CD4-positive, alpha-beta T cell (primary cell): ENCODE data around the gene GPC5. TPM values are rescaled to one million over a fixed set of nuclear protein-coding genes. Genes with fewer than 3 reads are reported as not detected.

Source experiments
- ATAC-seq: fragments of 200-7000 bp; cut with Tn5 transposase; one replicate; pipeline ENCODE4 v1.10.0; 2022; ENCODE audit warnings: mild to moderate bottlenecking; ENCODE audit not compliant: poor library complexity
- CTCF ChIA-PET: fragments of 350-600 bp; sonication (Branson Sonifier 250); formaldehyde crosslinking; loops from one replicate; lab custom pipeline; 2021; ENCODE audit warnings: antibody characterized with exemption, inconsistent platforms; lab: Charles Lee
- POLR2A ChIA-PET: fragments of 350-600 bp; sonication (Branson Sonifier 250); formaldehyde crosslinking; loops from one replicate; lab custom pipeline; 2021; ENCODE audit warnings: antibody characterized with exemption, inconsistent platforms; lab: Charles Lee
- DNase-seq, 14 experiments: peaks; one replicate each; pipeline ENCODE4 v3.0.0-alpha.2; 2013 to 2020; ENCODE audit warnings: mixed read lengths in 2 of 14
- H3K27ac ChIP-seq, 2 donors: one replicate each; pipeline versions ENCODE4 v1.5.1 to v1.7.0; 2013; ENCODE audit warnings: low read length in 2 of 2, low read depth in 1 of 2, mild to moderate bottlenecking in 1 of 2
- H3K27me3 ChIP-seq, 2 experiments: 1 replicate in 1 of 2; 2 replicates in 1 of 2; pipeline versions ENCODE4 v1.6.1 to v1.7.0; 2013; ENCODE audit warnings: low read length in 2 of 2, control low read depth in 1 of 2, mild to moderate bottlenecking in 1 of 2, moderate library complexity in 1 of 2; ENCODE audit not compliant: insufficient read depth in 2 of 2, control insufficient read depth in 1 of 2
- H3K36me3 ChIP-seq: one replicate; pipeline ENCODE4 v1.6.1; 2013; ENCODE audit warnings: low read length, control low read depth; ENCODE audit not compliant: insufficient read depth
- H3K4me1 ChIP-seq: one replicate; pipeline ENCODE4 v1.6.1; 2013; ENCODE audit warnings: low read length, control low read depth; ENCODE audit not compliant: insufficient read depth
- H3K4me3 ChIP-seq: one replicate; pipeline ENCODE4 v1.5.1; 2013; ENCODE audit warnings: mild to moderate bottlenecking, low read length, moderate library complexity
- H3K9me3 ChIP-seq, 2 experiments: 1 replicate in 1 of 2; 2 replicates in 1 of 2; pipeline versions ENCODE4 v1.6.1 to v1.7.0; 2013; ENCODE audit warnings: low read length in 2 of 2, mild to moderate bottlenecking in 2 of 2, control low read depth in 1 of 2, moderate library complexity in 1 of 2; ENCODE audit not compliant: control insufficient read depth in 1 of 2, insufficient read depth in 1 of 2
- H3K27ac Mint-ChIP-seq: one replicate; pipeline ENCODE4 v1.8.0; 2020; ENCODE audit warnings: mixed read lengths
- H3K27me3 Mint-ChIP-seq: one replicate; pipeline ENCODE4 v1.8.0; 2021; ENCODE audit warnings: mixed read lengths
- H3K36me3 Mint-ChIP-seq: one replicate; pipeline ENCODE4 v1.8.0; 2021; ENCODE audit warnings: low read depth, mixed read lengths
- H3K4me1 Mint-ChIP-seq: one replicate; pipeline ENCODE4 v1.8.0; 2021; ENCODE audit warnings: low read depth, mixed read lengths
- H3K4me3 Mint-ChIP-seq: one replicate; pipeline ENCODE4 v1.8.0; 2020; ENCODE audit warnings: mild to moderate bottlenecking, mixed read lengths
- H3K9me3 Mint-ChIP-seq: one replicate; pipeline ENCODE4 v1.8.0; 2020; ENCODE audit warnings: mixed read lengths
- intact Hi-C, 2 experiments: fragments of 100-400 bp; cut with DNase I in 1 of 2; cut with micrococcal nuclease in 1 of 2; formaldehyde crosslinking; loops; one replicate each; pipeline versions ENCODE4 v1.15.1 to v1.9.0; 2023 to 2025; cut with DNase I, micrococcal nuclease
- total RNA-seq, 174 experiments: library from RNA in 2 of 174; stranded (reverse) in 2 of 174; gene quantifications; one replicate each; pipeline ENCODE4 v1.2.3 and lab custom pipeline; 2021 to 2026
- TF ChIP-seq, protein P1 (sequence below): fragments of 200-600 bp; IDR thresholded peaks from one replicate; pipeline ENCODE4 v1.8.0; 2022; ENCODE audit warnings: antibody characterized with exemption, mild to moderate bottlenecking

The GPC5 gene
- total RNA-seq, 2 experiments from 2014 or later, result not detected

DNA sequence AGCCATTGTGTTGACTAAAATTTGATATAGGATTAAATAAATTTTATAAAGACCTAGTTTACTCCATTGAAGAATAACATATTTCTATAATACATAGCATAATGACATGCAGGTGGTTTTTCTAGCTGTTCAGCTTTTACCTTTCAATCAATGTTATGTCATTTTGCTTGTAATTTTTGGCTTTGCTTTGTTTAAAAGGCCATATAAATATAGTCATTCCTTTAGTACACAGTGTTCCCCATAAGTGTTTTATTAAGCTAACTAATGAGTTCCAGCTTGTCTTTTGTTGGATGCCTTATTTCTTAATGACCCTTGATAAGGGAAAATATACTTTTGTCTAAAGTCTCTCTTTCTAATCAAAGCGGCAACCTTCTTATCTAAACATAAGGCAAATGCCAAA is 921.9 kb downstream of the GPC5 start:
- H3K36me3 ChIP-seq, result no peaks in the 10 kb centered on the region
- TF ChIP-seq, protein P1, sequence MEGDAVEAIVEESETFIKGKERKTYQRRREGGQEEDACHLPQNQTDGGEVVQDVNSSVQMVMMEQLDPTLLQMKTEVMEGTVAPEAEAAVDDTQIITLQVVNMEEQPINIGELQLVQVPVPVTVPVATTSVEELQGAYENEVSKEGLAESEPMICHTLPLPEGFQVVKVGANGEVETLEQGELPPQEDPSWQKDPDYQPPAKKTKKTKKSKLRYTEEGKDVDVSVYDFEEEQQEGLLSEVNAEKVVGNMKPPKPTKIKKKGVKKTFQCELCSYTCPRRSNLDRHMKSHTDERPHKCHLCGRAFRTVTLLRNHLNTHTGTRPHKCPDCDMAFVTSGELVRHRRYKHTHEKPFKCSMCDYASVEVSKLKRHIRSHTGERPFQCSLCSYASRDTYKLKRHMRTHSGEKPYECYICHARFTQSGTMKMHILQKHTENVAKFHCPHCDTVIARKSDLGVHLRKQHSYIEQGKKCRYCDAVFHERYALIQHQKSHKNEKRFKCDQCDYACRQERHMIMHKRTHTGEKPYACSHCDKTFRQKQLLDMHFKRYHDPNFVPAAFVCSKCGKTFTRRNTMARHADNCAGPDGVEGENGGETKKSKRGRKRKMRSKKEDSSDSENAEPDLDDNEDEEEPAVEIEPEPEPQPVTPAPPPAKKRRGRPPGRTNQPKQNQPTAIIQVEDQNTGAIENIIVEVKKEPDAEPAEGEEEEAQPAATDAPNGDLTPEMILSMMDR, result no peak
- H3K4me1 ChIP-seq, result no peaks in the 10 kb centered on the region
- DNase-seq, result no peak
- no peak overlapping the region for H3K27ac ChIP-seq
- POLR2A ChIA-PET, result no interaction called here
- H3K9me3 ChIP-seq, result peaks cover 0 to 3% of the 10 kb centered on the region in 2 experiments
- H3K27me3 ChIP-seq, result no peaks in the 10 kb centered on the region
- no peak for ATAC-seq
- intact Hi-C loops, result no loop called here
- no peaks in the 10 kb centered on the region for H3K9me3 Mint-ChIP-seq
- no peak overlapping the region for H3K27ac Mint-ChIP-seq
- H3K4me1 Mint-ChIP-seq, result no peaks in the 10 kb centered on the region
- H3K27me3 Mint-ChIP-seq, result no peaks in the 10 kb centered on the region
- H3K36me3 Mint-ChIP-seq, result no peaks in the 10 kb centered on the region
- no peak overlapping the region for H3K4me3 ChIP-seq
- CTCF ChIA-PET, result no interaction called here
- H3K4me3 Mint-ChIP-seq, result no peak overlapping the region

DNA sequence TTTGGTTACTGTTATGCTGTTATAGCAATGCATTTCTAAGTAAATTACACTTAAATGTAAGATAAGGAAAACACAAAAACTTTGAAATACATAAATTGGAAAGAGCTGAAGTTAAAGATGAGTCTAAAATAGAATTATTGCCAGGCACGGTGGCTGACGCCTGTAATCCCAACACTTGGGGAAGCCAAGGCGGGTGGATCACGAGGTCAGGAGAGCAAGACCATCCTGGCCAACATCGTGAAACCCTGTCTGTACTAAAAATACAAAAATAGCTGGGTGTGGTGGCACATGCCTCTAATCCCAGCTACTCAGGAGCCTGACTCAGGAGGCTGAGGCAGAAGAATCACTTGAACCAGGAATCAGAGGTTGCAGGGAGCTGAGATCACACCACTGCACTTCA is 922.8 kb downstream of the GPC5 start:
- no peaks in the 10 kb centered on the region for H3K36me3 Mint-ChIP-seq
- Histone ChIP-seq H3K4me3 (no peak overlapping the region), H3K27ac (no peak overlapping the region), H3K27me3 (no peaks in the 10 kb centered on the region), H3K9me3 (peaks cover 0 to 3% of the 10 kb centered on the region in 2 experiments), H3K36me3 (no peaks in the 10 kb centered on the region), H3K4me1 (no peaks in the 10 kb centered on the region)
- no peak overlapping the region for H3K4me3 Mint-ChIP-seq
- ATAC-seq (no peak), DNase-seq (no peak)
- no peak overlapping the region for H3K27ac Mint-ChIP-seq
- ChIA-PET CTCF (no interaction called here), POLR2A (no interaction called here)
- H3K27me3 Mint-ChIP-seq, result no peaks in the 10 kb centered on the region
- TF ChIP-seq, protein P1, result no peak
- no peaks in the 10 kb centered on the region for H3K9me3 Mint-ChIP-seq
- intact Hi-C loops, result no loop called here
- no peaks in the 10 kb centered on the region for H3K4me1 Mint-ChIP-seq

DNA sequence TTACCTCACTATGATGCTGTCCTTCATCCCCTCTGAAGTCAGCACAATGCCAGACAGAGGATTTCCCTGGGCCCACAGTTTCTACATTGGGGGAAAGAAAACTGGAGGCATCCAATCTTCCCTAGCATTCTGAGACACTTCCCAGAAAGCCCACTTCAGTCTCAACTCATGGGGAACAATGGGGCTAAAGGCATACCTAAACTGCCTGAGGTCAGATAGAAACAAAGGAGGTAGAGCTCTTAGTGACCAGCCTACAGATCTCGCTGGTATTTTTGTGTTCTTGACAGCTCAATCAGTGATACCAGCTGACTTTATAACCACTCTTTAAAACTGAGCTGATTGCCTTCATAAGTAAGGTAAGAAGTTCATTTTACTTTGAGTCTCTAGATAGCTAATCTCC is 947.2 kb downstream of the GPC5 start:
- Histone ChIP-seq H3K9me3 (no peaks in the 10 kb centered on the region), H3K36me3 (no peaks in the 10 kb centered on the region), H3K27me3 (no peaks in the 10 kb centered on the region), H3K4me3 (no peak overlapping the region), H3K4me1 (no peaks in the 10 kb centered on the region), H3K27ac (no peak overlapping the region)
- no peak overlapping the region for H3K4me3 Mint-ChIP-seq
- H3K27ac Mint-ChIP-seq, result no peak overlapping the region
- peaks cover 10% of the 10 kb centered on the region for H3K9me3 Mint-ChIP-seq
- TF ChIP-seq, protein P1, result no peak
- CTCF ChIA-PET, result no interaction called here
- no peaks in the 10 kb centered on the region for H3K36me3 Mint-ChIP-seq
- intact Hi-C loops, result no loop called here
- POLR2A ChIA-PET, result no interaction called here
- H3K4me1 Mint-ChIP-seq, result no peaks in the 10 kb centered on the region
- no peak for ATAC-seq
- no peak for DNase-seq
- H3K27me3 Mint-ChIP-seq, result no peaks in the 10 kb centered on the region
